GM19463 (cell line): ENCODE measurements around the gene PLXNA4.
"Not testable (repeated sequence)": the region's sequence is repeated elsewhere in the genome, so short reads cannot be mapped to it uniquely, and the experiment has no call there.

Source experiments
- ATAC-seq: cut with Tn5 transposase; IDR thresholded peaks from one replicate; pipeline ENCODE4 v1.9.1; 2021; ENCODE audit warnings: mild to moderate bottlenecking, moderate library complexity; ENCODE audit not compliant: unreplicated experiment

PLXNA4 gene

GRCh38 chr7:132187869-132188789 lies 388.1 kb downstream of the PLXNA4 start:
- ATAC-seq, result no peak

GRCh38 chr7:132187391-132187790 lies 388.9 kb downstream of the PLXNA4 start:
- ATAC-seq, result no peak

- no peak for ATAC-seq
Observed at GRCh38 chr7:132185150-132185549, 391.1 kb downstream of the PLXNA4 start.

- no peak for ATAC-seq
Observed at GRCh38 chr7:132183781-132184380, 392.4 kb downstream of the PLXNA4 start.

GRCh38 chr7:132182992-132183391 lies 393.3 kb downstream of the PLXNA4 start:
- ATAC-seq, result no peak

- no peak for ATAC-seq
Observed at GRCh38 chr7:132181946-132182685, 394.2 kb downstream of the PLXNA4 start.

- ATAC-seq, result no peak
Observed at GRCh38 chr7:132181371-132181770, 394.9 kb downstream of the PLXNA4 start.

GRCh38 chr7:132180481-132180880 lies 395.8 kb downstream of the PLXNA4 start:
- no peak for ATAC-seq

GRCh38 chr7:132179681-132180080 lies 396.6 kb downstream of the PLXNA4 start:
- ATAC-seq, result no peak

GRCh38 chr7:132179080-132179430 lies 397.2 kb downstream of the PLXNA4 start:
- no peak for ATAC-seq

GRCh38 chr7:132178402-132179079 lies 397.7 kb downstream of the PLXNA4 start:
- ATAC-seq, result not testable (repeated sequence)

GRCh38 chr7:132177708-132178401 lies 398.4 kb downstream of the PLXNA4 start:
- no peak for ATAC-seq

GRCh38 chr7:132176719-132177118 lies 399.6 kb downstream of the PLXNA4 start:
- ATAC-seq, result no peak

GRCh38 chr7:132171130-132171576 lies 405.1 kb downstream of the PLXNA4 start:
- no peak for ATAC-seq

- no peak for ATAC-seq
Observed at GRCh38 chr7:132169730-132170129, 406.5 kb downstream of the PLXNA4 start.

- ATAC-seq, result no peak
Observed at GRCh38 chr7:132168239-132168638, 408.0 kb downstream of the PLXNA4 start.

GRCh38 chr7:132165695-132166094 lies 410.6 kb downstream of the PLXNA4 start:
- not testable (repeated sequence) for ATAC-seq

- no peak for ATAC-seq
Observed at GRCh38 chr7:132164558-132165125, 411.6 kb downstream of the PLXNA4 start.

GRCh38 chr7:132162556-132163144 lies 413.6 kb downstream of the PLXNA4 start:
- ATAC-seq, result no peak

GRCh38 chr7:132161976-132162375 lies 414.3 kb downstream of the PLXNA4 start:
- no peak for ATAC-seq
